Common myeloid progenitor, CD34-positive (primary cell): ENCODE data around the gene SEC31B.

Experiments used
- CTCF ChIA-PET: fragments of 350-600 bp; sonication (Branson Sonifier 250); formaldehyde crosslinking; loops from one replicate; lab custom pipeline; 2021; ENCODE audit warnings: antibody characterized with exemption; lab: Charles Lee
- POLR2A ChIA-PET: fragments of 350-600 bp; sonication (Branson Sonifier 250); formaldehyde crosslinking; loops from one replicate; lab custom pipeline; 2021; ENCODE audit warnings: antibody characterized with exemption; lab: Charles Lee
- DNase-seq, 3 donors: peaks; one replicate each; pipeline versions ENCODE4 v3.0.0 to v3.0.0-alpha.2; 2013
- H3K27ac ChIP-seq, 2 experiments: 1 replicate in 1 of 2; 2 replicates in 1 of 2; pipeline ENCODE4 v1.7.0; 2013; ENCODE audit warnings: inconsistent platforms in 2 of 2, low read length in 2 of 2, mild to moderate bottlenecking in 2 of 2, low read depth in 1 of 2, moderate library complexity in 1 of 2; ENCODE audit not compliant: severe bottlenecking in 2 of 2, insufficient read depth in 1 of 2, poor library complexity in 1 of 2
- H3K27me3 ChIP-seq, 5 experiments: replicated peaks in 2 of 5; 1 replicate in 3 of 5; 2 replicates in 2 of 5; pipeline versions ENCODE4 v1.6.1 to v1.7.0; 2013; ENCODE audit warnings: low read length in 4 of 5, mild to moderate bottlenecking in 2 of 5, moderate library complexity in 2 of 5, inconsistent platforms in 1 of 5; ENCODE audit not compliant: insufficient read depth in 5 of 5, control insufficient read depth in 4 of 5
- H3K36me3 ChIP-seq, 4 experiments: 1 replicate in 2 of 4; 2 replicates in 2 of 4; pipeline versions ENCODE4 v1.6.1 to v1.7.0; 2013; ENCODE audit warnings: low read length in 3 of 4, control low read depth in 1 of 4, mild to moderate bottlenecking in 1 of 4; ENCODE audit not compliant: control insufficient read depth in 4 of 4, insufficient read depth in 4 of 4
- H3K4me1 ChIP-seq, 4 experiments: 1 replicate in 3 of 4; 2 replicates in 1 of 4; pipeline versions ENCODE4 v1.6.1 to v1.7.1; 2013; ENCODE audit warnings: low read length in 3 of 4, mild to moderate bottlenecking in 3 of 4, control low read depth in 1 of 4, inconsistent platforms in 1 of 4, moderate library complexity in 1 of 4; ENCODE audit not compliant: control insufficient read depth in 4 of 4, insufficient read depth in 4 of 4; ENCODE audit errors: control extremely low read depth in 1 of 4
- H3K4me3 ChIP-seq, 7 experiments: 1 replicate in 4 of 7; 2 replicates in 3 of 7; pipeline versions ENCODE4 v1.5.1 to v1.7.0; 2013; ENCODE audit warnings: mild to moderate bottlenecking in 7 of 7, low read length in 6 of 7, moderate library complexity in 6 of 7, inconsistent platforms in 2 of 7, low read depth in 2 of 7, control low read depth in 1 of 7; ENCODE audit not compliant: insufficient read depth in 4 of 7, control insufficient read depth in 1 of 7; ENCODE audit errors: extremely low read depth in 1 of 7
- H3K9me3 ChIP-seq, 5 experiments: 1 replicate in 4 of 5; 2 replicates in 1 of 5; pipeline versions ENCODE4 v1.6.1 to v1.7.1; 2013; ENCODE audit warnings: low read length in 4 of 5, mild to moderate bottlenecking in 2 of 5, inconsistent platforms in 1 of 5, low read depth in 1 of 5, moderate library complexity in 1 of 5; ENCODE audit not compliant: control insufficient read depth in 4 of 5, insufficient read depth in 2 of 5; ENCODE audit errors: control extremely low read depth in 1 of 5
- WGBS: methylation state at CpG from one replicate; pipeline ENCODE4 v1.1.5; 2013; ENCODE audit not compliant: insufficient coverage; 5-methylcytosine and 5-hydroxymethylcytosine counted together

Gene SEC31B

DNA sequence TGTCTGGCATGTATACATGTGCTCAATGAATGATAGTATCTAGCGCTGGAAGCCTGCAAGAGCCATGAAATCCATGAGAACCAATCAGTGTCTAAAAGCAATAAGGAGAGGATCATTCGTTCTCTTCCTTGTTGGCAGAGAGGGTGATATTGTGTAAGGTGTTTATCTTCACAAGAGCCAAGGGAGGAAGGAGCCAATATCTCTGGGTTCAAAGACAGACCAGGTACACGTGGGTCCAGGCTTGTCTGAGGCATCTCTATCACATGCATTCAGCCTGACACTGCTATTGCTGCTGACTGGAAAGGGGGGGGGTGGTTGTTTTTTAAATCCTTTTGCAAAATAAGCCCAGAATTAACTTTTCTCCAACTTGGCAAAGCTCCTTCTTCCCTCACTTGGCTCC, 4.0 kb downstream of the SEC31B start:
- H3K4me3 ChIP-seq = no peak overlapping the region
- POLR2A ChIA-PET = no interaction called here
- H3K36me3 ChIP-seq = peaks cover 0 to 7% (median 3%) of the 10 kb centered on the region in 4 experiments
- H3K27ac ChIP-seq = no peak overlapping the region
- WGBS = 100% methylated on average over 3 of the region's 3 CpGs
- no peak for DNase-seq
- CTCF ChIA-PET = interaction anchor here (0.9 to 13.3 kb wide), 3 partner anchors 9 to 176 kb away, joined by 3 to 110 read pairs (median 3); no protein-coding TSS in a partner anchor
- peaks cover 4 to 19% (median 13%) of the 10 kb centered on the region in 4 experiments for H3K4me1 ChIP-seq
- peaks cover 0 to 18% (median 13%) of the 10 kb centered on the region in 5 experiments for H3K27me3 ChIP-seq
- H3K9me3 ChIP-seq = no peaks in the 10 kb centered on the region

DNA sequence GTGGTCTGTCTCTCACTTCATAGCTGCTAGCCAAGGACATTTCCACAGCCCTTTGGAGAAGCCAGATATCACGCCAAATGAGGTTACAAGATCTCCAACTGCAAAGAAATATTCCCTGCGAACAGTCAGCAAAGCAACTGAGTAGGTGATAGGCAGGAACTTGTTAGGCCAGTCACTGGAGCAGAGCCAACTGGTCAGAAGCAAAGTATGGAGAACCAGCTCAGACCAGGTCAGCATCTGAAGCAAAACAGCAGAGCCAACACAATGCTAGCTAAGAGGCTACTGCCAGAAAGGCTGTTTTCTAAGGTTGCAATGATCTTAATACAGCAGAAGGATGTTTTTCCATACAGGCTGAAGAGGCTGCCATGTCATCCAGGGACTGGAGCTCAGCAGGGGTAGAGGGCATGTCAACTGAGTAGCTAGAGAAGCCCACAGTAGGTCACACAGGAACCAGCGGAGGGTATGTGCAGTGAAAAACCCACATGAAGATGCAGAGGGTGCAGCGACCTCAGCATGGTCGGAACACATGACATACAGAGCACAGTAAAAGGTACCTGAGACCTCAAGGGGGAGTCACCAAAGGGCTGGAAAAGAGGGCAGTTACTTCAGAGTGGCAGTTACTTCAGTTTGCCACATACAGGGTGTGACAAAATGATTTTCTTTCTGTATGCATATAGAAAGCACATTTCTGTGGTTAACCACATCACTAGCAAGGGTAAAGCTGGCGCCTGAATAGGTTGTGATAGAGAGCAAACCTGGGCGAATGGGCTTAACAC, 8.9 kb downstream of the SEC31B start:
- Histone ChIP-seq H3K36me3 (peaks cover 3 to 31% (median 15%) of the 10 kb centered on the region in 4 experiments), H3K9me3 (no peaks in the 10 kb centered on the region), H3K27me3 (no peaks in the 10 kb centered on the region), H3K4me1 (peaks cover 3 to 28% (median 11%) of the 10 kb centered on the region in 4 experiments), H3K4me3 (no peak overlapping the region), H3K27ac (no peak overlapping the region)
- POLR2A ChIA-PET = interaction anchor here (0.5 kb wide), 1 partner anchor 282 kb away, joined by 3 read pairs; the partner anchor contains the start of gene CHUK
- WGBS = 69% methylated on average over 7 of the region's 7 CpGs
- CTCF ChIA-PET = interaction anchor here (0.9 to 13.3 kb wide), 14 partner anchors 11 to 171 kb away, joined by 3 to 110 read pairs (median 6); no protein-coding TSS in a partner anchor
- DNase-seq = peak; percentile 51 to 91 (median 85)

DNA sequence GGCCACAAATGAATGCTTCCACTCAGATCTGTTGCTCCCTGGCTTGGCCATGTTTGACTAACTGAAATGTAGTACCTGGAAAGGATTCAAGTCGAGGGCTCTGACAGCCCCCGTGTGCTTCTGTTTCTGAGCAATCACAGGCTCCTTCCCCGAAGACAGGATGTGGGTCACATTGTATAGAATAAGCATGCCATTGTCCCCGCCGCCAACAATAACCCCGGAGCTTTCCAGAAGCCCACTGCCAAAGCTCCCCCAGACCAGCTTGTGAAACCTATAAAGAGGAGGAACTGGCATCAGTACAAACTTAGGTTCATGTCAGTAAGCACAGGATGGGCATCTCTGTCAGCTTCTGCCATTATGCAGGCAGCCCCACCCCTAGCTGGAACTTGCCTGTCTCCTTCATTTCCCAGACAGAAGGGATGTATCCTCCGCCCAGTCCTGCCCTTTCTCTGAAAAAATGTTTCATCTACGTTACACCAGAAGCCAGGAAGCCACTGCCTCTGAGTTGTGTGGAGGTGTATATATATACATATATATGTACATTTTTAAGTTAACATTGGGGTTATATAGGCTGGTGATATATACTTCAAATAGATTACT, 10.3 kb downstream of the SEC31B start:
- Histone ChIP-seq H3K9me3 (no peaks in the 10 kb centered on the region), H3K4me3 (no peak overlapping the region), H3K36me3 (peaks cover 3 to 41% (median 17%) of the 10 kb centered on the region in 4 experiments), H3K4me1 (peaks cover 3 to 28% (median 11%) of the 10 kb centered on the region in 4 experiments), H3K27me3 (no peaks in the 10 kb centered on the region), H3K27ac (no peak overlapping the region)
- ChIA-PET CTCF (interaction anchor here (0.6 to 13.3 kb wide), 17 partner anchors 7 to 369 kb away, joined by 3 to 110 read pairs (median 5); no protein-coding TSS in a partner anchor), POLR2A (interaction anchor here (0.7 kb wide), 1 partner anchor 12 kb away, joined by 4 read pairs; no protein-coding TSS in a partner anchor)
- whole genome bisulfite sequencing = 94% methylated on average over 5 of the region's 8 CpGs
- DNase-seq = no peak

DNA sequence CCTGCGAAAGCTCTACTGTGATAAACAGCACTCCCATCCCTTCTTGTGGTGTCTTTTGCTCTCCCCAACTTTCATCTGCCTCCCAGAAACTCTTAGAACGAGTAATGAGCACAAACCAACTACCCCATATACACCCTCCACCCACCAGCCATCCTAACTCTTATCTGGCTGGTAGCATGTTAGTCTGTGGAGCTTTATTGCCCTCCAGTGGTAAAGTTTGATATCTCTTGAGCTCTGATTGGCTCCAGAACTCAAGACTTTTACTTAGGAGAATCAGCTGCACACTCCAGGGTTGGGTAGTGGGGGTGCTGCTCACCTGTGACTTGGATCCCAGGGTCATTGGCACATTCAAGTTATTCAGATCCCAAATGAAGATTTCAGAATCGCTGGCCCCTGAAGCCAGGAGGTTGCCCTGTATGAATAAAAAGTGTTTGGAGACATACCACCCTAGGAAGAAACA, 10.9 kb downstream of the SEC31B start:
- Histone ChIP-seq H3K4me1 (peaks cover 3 to 28% (median 11%) of the 10 kb centered on the region in 4 experiments), H3K4me3 (no peak overlapping the region), H3K27me3 (no peaks in the 10 kb centered on the region), H3K36me3 (peaks cover 3 to 41% (median 17%) of the 10 kb centered on the region in 4 experiments), H3K27ac (no peak overlapping the region), H3K9me3 (no peaks in the 10 kb centered on the region)
- ChIA-PET POLR2A (interaction anchor here (0.7 kb wide), 1 partner anchor 13 kb away, joined by 4 read pairs; no protein-coding TSS in a partner anchor), CTCF (interaction anchor here (0.6 to 13.3 kb wide), 20 partner anchors 8 to 369 kb away, joined by 3 to 110 read pairs (median 4); no protein-coding TSS in a partner anchor)
- peak; percentile 64 to 82 (median 78) for DNase-seq
- 64% methylated on average over 2 of the region's 3 CpGs for WGBS

DNA sequence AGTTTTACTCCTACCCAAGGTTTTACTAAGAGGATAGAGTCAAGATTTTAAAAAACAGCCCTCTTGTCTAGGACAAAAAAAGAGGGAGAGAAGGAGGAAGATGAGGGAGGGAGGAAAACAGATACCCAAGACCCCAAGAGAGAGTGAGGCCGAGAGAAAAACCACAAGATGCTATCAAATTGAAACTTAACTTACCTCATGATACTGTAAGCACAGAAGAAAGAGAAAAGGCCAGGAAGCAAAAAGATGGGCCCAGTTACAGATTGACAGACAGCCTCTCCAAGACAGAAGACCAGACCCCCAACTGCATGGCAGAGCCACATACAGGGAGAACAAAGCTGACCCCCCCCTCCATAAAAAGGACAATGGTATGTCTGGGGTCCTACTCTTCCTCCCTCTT, 11.4 kb downstream of the SEC31B start:
- CTCF ChIA-PET = interaction anchor here (0.8 to 13.3 kb wide), 18 partner anchors 8 to 204 kb away, joined by 3 to 110 read pairs (median 6); no protein-coding TSS in a partner anchor
- Histone ChIP-seq H3K4me3 (no peak overlapping the region), H3K27ac (no peak overlapping the region), H3K36me3 (peaks cover 3 to 41% (median 17%) of the 10 kb centered on the region in 4 experiments), H3K4me1 (peaks cover 3 to 28% (median 11%) of the 10 kb centered on the region in 4 experiments), H3K27me3 (no peaks in the 10 kb centered on the region), H3K9me3 (no peaks in the 10 kb centered on the region)
- no peak for DNase-seq
- no CpG with 5 or more reads among the region's 1 CpG for WGBS
- POLR2A ChIA-PET = no interaction called here

DNA sequence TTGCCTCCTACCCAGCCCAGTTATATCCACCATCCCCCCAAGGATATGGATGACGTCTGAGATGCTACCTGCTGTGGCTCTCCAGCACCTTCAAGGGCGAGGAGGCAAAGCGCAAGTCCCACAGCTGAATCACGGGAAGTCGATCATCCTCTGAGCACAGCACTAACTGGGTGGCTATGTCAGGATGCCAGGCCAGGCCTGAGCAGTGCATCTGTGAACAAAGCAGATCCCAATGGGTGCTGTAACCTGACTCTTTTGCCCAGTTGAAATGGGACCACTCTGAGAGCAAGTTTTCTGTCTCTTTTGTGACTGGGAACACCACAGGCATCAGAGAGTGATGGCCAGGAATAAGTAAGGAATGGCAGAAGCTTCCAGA, 12.3 kb downstream of the SEC31B start:
- H3K4me3 ChIP-seq = no peak overlapping the region
- 93% methylated on average over 4 of the region's 5 CpGs for WGBS
- no peak for DNase-seq
- H3K4me1 ChIP-seq = peaks cover 3 to 28% (median 11%) of the 10 kb centered on the region in 4 experiments
- H3K27me3 ChIP-seq = no peaks in the 10 kb centered on the region
- no peak overlapping the region for H3K27ac ChIP-seq
- peaks cover 3 to 45% (median 17%) of the 10 kb centered on the region in 4 experiments for H3K36me3 ChIP-seq
- ChIA-PET POLR2A (no interaction called here), CTCF (interaction anchor here (1.4 to 13.3 kb wide), 7 partner anchors 11 to 184 kb away, joined by 3 to 110 read pairs (median 26); no protein-coding TSS in a partner anchor)
- no peaks in the 10 kb centered on the region for H3K9me3 ChIP-seq
